ENCODE results near the gene CDC27.
"Not testable (repeated sequence)": the region's sequence is repeated elsewhere in the genome, so short reads cannot be mapped to it uniquely, and the experiment has no call there.

The CDC27 gene

DNA sequence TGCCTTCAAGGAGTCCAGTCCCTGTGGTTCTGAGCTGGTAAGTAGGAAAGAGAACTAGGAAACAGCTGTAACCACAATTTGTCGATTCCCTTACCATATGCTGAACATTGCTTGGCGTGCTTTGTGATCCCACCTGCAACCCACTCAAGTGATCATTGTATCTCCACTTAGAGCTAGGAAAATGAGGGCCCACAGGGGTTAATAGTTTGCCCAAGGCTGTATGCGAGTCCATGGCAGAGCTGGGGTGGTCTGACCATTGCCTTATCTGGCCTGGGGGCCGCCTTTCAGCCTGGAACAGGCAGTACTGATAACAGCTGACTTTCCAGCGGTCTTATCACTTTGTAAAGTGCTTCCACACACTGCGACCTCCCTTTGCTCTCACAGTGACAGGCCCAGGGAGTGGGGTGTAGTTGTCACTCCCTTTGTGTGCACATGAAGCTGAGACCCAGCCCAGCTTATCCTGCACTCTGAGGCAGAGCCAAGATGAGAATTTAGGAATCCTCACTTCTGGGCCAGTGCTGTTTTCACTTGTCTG, 29.9 kb upstream of the CDC27 start:
- DNase-seq = no peak

DNA sequence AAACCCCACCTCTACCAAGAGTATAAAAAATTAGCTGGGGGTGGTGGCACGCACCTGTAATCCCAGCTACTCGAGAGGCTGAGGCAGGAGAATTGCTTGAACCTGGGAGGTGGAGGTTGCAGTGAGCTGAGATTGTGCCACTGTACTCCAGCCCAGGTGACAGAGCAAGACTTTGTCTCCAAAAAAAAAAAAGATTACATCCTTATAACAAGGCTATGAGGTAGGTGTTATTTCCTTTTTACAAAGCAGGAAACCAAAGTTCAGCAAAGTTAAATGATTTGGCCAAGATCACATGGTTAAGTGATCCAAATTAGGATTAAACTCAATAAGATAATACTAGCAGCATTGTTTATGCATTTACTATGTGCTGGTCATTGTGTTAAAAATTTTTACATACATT, 28.2 kb upstream of the CDC27 start:
- DNase-seq = not testable (repeated sequence)

DNA sequence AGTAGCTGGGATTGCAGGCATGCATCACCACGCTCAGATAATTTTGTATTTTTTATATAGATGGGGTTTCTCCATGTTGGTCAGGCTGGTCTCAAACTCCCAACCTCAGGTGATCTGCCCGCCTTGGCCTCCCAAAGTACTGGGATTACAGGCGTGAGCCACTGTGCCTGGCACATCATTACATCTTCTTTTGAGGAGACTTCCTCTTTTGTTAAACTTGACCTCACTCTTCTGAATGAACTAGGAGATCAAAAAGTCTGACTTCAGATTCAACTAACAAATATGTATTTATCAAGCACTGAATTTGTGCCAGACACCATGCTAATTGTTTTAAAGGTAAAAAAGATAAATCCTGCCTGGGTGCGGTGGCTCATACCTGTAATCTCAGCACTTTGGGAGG, 27.7 kb upstream of the CDC27 start:
- DNase-seq = not testable (repeated sequence)

DNA sequence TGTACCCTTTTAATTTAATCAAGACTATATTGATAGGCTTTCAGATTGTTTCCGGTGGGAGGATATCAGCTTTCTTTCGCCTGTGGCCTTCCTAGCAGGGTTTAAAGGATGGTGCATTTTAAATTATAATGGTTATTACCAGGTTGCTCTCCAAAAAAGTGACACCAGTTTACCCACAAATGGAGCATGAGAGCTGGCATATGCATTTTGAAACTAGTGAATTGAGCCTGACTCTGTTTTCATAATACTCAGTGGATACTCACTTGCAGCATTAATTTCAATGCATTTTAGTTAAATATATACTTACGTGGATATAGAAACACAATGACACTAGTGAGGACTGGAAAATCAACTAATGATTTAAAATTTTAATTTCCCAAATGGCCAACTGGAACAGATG, 25.8 kb upstream of the CDC27 start:
- no peak for DNase-seq

DNA sequence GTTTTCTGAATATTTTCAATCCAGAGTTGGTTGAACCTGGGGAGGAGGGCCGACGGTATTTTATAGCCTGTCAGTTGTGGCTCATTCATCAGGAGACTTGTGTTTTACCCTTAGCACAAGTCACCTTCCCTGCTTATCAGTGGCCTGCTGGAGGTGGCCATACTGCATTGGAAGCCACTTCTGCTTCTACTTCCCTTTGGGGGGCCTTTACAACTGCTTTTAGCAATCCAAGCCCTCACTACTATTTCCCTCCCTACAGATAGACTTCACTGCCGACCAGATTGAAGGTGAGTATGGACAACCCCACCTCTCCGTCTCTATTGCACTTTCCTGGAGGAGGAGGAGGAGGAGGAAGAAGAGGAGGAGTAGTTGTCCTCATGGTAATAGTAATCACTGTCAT, 24.4 kb upstream of the CDC27 start:
- DNase-seq = no peak

DNA sequence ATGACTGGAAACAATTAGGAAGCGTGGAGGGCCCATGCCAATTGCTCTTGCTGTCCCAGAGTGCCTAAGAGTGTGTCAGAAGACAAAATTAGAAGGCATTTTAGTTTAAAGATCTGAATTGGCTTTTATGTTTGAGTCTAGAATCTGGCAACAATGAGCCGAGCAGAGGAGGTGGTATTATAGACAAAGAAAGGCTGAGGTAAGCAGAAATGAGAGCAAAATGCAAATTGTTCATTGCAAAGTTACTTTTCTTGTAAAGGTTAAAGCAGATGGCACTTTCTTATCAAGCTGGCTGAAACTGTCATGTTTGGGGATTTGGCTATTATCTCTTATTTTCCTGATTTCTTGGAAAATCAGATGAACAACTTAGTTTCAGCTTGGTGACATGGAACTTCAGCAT, 23.4 kb upstream of the CDC27 start:
- no peak for DNase-seq

DNA sequence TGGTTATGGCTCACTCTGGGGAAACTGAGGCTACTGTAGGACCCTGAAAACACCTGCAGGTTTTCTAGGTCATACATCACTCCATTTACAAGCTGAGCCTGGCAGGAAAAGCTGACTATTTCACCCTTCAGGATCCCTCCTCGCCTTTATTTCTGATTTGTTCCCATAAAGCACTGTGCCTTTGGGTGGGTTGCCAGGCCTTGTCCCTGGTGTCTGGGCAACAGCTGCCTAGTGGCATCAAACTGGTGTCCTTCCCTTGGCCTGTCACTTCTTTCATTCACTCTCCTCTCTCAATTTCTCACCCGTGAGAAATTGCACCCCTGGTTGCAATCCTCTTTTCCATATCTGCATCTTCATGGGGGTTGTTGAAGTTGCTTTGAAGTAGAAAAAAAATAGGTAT, 21.7 kb upstream of the CDC27 start:
- no peak for DNase-seq

DNA sequence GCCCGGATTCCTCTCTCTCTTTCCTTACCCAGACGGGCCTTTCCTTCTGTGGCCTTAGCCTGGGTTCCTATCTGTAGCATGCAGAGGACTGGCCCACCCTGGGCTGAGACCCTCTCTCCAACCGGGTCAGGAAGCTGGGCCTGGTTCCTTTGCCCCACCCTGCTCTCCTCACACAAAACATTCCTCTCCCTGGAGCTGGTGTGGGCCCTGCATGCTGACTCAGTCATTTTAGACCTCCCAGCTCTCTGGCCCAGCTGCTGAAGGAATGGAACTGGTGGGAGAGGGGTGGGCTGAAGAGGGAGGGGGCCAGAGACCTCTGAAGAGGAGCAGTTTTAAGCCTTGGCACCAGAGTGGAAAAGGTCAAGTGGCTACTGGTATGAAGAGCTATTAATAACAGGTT, 21.0 kb upstream of the CDC27 start:
- DNase-seq = no peak

DNA sequence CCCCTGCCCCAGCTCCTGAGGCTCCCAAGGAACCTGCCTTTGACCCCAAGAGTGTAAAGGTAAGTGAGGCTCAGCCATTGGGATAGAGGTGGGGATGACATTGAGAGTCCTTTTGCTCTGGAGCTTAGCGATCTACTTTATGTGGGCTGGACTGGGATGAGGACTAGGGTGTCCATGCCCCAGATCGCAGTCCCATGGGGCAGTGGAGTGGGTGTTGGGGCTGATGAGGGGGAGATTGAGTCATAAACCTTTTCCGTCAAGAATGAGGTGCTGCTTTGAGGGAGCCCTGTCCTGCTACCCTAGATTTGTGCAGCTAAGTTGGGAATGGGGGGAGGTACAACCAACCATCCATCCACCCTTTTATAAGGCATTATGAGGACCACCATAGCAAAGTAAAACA, 20.4 kb upstream of the CDC27 start:
- no peak for DNase-seq

DNA sequence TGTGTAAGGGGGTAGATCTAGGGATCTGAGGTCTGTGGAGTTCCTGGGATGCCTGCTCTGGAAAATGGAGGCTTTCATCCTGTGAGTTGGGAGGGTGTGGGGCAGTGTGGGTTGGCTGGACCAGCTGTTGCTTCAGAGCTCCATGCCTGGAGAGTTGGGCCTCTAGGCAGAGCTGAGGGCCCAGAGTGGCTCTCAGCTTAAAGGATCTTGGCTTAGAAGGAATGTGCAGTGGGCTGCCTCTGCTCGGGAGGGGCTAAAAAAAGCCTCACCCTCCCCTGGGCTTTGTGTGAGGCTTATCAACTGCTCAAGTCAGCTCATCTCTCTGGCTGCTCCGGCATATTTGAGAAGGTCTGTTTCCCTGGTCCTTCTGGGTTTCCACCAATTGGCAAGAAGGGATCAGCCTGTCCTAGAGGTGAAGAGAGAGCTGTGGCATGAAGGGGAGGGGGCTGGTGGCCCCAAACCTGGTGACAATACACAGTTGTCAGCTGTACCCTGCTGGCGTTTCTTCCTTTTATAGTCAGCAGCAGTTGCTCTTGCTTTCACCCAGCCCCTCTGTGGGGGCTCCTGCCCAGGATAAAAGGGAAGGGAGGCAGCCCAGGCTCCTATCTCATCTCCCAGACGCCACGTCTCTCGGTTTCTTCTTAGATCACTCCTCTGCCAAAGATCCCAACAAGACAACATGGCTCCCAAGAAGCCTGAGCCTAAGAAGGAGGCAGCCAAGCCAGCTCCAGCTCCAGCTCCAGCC, 19.8 kb upstream of the CDC27 start, which contains the start of gene MYL4:
TSS of gene MYL4 (plus strand) at position 605 of the 745 bp plus-strand sequence. CDS start at position 680, 75 bp downstream.
- no peak for DNase-seq

DNA sequence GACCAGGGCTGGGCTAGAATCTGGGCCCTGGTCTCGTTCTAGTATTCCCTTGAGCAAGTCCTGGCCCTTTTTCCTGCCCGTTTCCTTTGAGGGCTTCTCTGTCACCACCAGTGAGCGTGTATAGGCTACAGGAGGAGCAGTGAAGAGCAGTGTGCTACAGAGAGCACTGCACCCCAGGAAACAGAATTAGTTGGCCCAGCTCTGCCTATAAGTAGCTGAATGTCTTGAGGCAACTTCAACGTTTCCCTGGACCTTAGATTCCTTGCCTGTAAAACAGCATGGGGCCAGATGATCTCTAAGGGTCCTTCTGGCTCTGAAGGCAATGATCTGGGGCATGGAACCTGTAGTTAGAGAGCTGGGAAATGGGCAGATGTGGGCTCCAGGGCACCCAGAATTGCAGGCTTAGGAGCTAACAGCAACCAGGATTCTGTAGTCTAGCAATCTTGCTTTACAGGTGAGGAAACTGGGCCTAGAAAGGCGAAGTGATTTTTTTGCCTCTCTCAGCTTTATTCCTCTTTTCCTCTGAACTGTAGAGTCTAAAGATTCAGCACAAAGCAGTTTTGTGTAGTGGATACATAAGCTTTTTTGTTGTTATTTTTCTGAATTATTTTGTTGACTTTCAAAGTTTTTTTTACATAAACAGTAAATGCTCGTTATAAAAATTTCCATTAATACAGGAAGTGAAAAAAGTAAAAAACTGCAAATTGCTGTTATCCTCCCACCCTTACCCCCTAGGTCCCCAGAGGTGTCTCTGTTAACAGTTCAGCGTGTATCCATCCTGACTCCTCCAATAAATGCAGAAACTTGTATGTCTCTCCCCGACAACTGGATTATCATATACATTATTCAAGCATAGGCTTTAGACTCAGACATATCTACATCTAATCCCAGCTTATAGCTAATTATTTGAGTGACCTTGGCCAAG, 18.3 kb upstream of the CDC27 start:
- no peak for DNase-seq

DNA sequence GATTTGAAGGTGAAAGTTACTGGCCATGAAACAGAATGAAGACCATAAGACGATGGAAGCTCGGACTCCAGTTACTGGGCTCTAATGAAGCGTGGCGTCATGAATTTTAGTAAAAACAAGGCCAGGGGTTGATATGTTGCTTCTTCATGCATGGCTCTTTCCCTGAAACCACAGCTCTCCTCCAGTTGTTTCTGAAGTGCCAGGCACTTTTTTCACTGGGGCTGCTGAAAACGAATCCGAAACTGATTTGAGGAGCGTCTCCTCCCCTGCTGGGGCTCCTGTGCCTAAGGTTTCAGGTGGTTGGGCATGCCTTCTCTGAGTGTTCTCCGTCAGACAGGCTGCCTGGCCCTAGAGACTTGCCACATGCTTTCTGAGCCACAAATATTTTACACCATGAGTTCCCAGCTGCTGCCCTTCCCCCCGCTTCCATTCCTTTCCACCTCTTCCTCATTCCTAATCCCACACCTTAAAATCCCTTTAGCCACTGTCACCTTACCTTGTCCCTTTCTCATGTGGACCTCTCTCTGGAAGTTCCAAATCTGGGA, 16.4 kb upstream of the CDC27 start:
- DNase-seq = peak; percentile 74

DNA sequence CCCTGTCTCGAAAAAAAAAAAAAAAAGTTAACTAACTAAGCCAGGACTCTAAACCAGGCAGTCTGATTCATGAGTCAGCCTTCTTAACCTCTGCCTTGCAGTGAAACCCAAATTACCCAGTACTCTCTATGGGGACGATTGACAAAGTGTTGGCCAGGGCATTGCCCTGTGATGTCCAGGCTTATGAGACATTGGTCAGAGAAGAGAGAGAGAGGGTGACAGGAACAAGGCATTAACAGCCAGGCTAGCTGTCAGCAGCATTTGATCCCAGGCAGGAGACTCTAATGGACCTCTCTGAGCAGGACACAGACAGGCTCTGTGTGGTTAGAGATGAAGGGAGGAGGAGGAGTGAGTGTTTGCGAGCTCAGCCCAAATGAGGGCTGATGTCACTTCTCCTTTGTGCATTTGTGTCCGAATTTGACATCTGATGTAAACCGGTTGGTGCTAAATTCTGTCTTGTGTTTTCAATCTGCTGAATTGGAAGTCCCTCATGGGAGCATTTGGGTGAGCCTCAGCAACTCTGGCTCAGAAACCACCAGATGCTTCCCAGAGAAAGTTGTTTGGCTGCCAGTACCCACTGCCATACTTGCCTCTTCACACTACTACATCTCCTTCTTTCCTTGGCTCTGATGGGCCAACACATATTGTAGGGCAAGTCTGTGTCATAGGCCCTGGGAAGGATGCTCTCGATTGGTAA, 15.8 kb upstream of the CDC27 start:
- DNase-seq = peak; percentile 71

DNA sequence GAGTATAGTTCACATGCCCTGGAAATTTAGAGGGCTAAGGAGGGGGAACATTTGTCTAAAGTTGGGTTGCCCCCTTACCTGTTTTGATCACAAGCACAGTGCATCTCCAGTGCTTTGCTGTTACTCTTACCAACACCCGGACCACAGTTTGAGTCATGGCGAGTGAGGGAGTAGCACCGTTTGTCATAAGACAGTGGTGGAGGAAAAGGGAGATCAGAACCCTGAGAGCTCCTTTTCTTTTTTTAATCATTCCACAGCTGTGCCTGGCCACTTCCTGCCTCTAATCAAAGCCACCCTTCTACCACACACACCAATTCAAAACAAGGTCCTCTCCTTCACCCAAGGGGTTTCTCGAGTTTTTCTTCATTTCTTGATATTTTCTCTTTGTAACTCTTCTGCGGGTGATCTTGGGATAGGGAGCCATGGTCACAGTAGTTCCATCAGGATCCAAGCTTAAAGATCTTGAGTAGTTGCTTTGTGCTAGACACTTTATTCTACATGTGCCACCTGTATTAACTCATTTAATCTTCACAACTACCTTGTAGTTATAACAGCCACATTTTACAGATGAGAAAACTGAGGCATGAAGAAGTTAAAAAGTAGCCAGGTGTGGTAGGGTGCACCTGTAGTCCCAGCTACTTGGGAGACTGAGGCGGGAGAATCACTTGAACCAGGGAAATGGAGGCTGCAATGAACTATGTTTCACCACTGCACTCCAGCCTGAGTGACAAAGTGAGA, 15.1 kb upstream of the CDC27 start:
- no peak for DNase-seq

DNA sequence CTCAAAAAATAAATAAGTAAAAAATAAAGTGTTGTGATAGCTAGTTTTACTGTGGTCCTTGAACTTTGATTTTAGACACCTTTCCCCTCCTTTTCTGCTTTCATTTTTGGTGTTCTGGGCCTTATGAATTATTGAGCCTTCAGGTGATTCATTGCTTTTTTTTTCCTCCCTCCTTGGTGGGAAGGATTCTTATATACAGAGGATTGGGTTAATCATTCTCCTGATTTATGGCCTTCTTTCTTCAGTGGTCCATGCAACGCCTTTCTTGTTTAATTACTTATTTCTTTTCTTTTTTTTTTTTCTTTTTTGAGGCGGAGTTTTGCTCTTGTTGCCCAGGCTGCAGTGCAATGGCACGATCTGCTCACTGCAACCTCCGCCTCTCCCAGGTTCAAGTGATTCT, 12.1 kb upstream of the CDC27 start:
- DNase-seq = no peak

DNA sequence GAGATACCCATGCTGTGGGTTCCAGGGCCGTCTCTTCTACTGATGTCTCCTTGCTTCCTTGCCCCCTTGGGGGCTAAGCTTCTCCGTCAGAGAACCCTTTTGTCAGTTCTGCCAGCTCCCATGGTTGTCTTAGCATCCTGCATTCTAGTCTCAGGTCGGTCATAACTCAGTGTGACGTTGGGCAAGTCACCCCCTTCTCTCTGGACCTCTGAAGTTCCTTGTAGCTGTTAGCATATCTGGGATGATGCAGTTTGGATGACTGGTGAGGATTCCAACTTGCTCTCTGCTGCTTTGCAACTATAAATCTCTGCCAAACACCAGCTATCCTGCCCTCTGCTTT, 11.2 kb upstream of the CDC27 start:
- DNase-seq = no peak

DNA sequence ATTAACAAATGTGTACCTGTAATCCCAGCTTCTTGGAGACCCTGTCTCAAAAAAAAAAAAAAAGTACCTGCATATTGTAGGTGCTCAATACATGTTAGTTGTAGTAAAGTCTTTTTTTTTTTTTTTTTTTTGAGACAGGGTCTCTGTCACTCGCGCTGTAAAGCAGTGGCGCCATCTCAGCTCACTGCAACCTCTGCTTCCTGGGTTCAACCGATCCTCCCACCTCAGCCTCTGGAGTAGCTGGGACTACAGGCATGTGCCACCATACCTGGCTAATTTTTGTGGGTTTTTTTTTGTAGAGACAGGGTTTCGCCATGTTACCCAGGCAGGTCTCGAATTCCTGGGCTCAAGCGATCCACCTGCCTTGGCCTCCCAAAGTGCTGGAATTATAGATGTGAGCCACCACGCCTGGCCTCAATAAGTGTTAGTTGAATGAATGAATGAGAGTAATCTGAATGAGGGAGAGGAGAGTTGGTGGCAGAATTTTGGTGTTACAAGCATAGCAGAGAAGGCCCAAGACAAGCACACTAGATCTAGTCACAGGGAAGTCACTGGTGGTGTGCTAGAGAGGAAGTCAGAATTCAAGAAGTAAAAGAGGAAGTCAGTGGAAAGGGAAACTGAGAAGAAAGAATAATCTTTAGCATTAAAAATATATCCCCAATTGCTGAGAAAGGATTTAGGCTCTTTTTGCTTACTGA, 10.7 kb upstream of the CDC27 start:
- no peak for DNase-seq

DNA sequence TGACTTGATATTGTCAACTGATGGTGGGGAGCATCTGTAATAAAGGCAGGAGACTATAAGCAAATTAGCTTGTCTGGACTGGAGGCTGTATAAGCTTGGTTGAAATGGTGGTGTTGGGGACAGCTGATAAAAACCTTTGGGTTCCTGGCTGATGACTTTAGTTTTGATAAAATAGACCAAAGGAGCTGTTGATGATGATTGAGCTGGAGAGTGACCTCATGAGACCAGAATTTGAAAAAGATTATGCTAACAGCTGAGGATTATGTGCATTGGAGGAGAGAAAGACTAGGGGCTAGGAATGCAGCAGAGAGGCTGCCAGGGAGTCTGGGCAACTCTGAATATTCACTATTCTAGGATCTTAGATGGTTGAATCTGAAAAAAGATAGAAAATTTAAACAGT, 8.7 kb upstream of the CDC27 start:
- DNase-seq = no peak

DNA sequence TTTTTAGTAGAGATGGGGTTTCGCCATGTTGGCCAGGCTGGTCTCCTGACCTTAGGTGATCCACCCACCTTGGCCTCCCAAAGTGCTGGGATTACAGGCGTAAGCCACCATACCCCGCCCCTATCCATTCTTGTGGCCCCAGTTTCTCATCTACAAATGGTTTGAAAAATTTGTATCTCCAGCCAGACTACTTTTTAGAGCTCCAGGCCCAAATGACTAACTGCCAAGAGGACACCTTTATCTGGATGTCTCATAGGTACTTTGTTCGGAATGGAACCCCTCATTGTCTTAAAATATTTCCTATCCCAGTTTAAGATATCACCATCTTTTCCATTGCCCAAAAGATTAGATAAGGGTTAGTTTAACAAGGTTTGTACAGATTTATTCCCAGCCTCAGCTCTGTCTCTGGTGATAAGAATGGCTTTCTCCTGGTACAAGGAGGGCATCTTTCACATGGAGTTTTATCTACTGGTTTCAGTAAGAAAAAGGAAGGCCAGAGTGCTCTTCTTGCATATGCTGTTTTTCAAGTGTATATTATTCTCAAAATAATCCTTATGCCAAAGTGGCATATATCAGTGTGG, 4.9 kb upstream of the CDC27 start:
- DNase-seq = no peak

DNA sequence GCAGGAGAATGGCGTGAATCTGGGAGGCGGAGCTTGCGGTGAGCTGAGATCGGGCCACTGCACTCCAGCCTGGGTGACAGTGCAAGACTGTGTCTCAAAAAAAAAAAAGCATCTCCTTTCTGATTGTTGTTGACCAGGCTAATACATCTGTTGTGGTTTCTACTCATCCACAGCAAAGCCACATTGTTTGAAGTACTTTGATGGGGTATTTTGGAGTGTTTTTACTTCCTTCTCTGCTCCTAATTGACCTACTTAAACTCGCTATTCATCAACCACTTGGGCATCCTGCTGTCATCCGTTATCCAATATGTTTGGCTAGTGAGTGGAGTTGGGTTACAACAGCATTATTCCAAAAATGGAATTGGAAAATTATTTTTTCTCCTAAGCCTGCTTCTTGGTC, 3.5 kb upstream of the CDC27 start:
- no peak for DNase-seq

DNA sequence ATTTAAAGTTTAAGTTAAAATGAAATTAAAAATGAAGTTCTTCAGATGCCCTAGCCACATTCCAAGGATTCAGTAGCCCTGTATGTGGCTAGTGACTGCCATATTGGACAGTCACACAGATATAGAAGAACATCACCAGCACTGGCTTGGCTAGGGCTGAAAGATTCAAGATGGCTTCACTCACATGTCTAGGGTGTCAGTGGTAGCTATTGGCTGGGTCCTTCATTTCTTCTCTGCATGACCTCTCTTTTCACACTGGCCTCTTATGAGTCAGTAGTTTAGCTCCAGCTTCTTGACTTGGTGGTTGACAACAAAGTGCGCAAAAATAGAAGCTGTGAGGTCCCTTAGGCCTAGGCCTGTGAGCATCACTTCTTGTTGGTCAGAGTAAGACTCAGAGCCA, 1.7 kb upstream of the CDC27 start:
- no peak for DNase-seq
